Erythroblast (primary cell): Measurements from ENCODE around the gene APOL2.

Experiments
- GATA1 ChIP-seq: IDR thresholded peaks from 2 replicates; pipeline ENCODE4 v1.6.1; 2011; ENCODE audit warnings: low read depth, mild to moderate bottlenecking, control low read depth, low read length, moderate library complexity
- POLR2A ChIP-seq: IDR thresholded peaks from 2 replicates; pipeline ENCODE4 v1.6.1; 2011; ENCODE audit warnings: mild to moderate bottlenecking, low read length

GRCh38 chr22:36180038-36180880 is 59.1 kb downstream of the APOL2 start:
- TF ChIP-seq POLR2A (no peak), GATA1 (no peak)
